Liver (tissue), 9 donors: ENCODE data around the gene SMAD9. TPM values are rescaled to one million over a fixed set of nuclear protein-coding genes. Genes with fewer than 3 reads are reported as not detected.

Experiments used
- DNase-seq: peaks from one replicate; pipeline ENCODE4 v3.0.0-alpha.2; 2017; ENCODE audit warnings: low spot score
- H3K27ac ChIP-seq, 2 donors: one replicate each; pipeline ENCODE4 v1.7.0; 2013; ENCODE audit warnings: inconsistent platforms in 2 of 2, low read length in 2 of 2, control low read depth in 1 of 2, low read depth in 1 of 2, mild to moderate bottlenecking in 1 of 2
- H3K27me3 ChIP-seq, 4 donors: one replicate each; pipeline versions ENCODE4 v1.6.1 to v1.7.0; 2013; ENCODE audit warnings: low read length in 3 of 4, inconsistent platforms in 1 of 4, mild to moderate bottlenecking in 1 of 4, moderate library complexity in 1 of 4; ENCODE audit not compliant: control insufficient read depth in 4 of 4, insufficient read depth in 4 of 4
- H3K36me3 ChIP-seq, 4 donors: one replicate each; pipeline versions ENCODE4 v1.6.1 to v1.7.0; 2013; ENCODE audit warnings: low read length in 3 of 4, mild to moderate bottlenecking in 3 of 4, low read depth in 1 of 4, moderate library complexity in 1 of 4; ENCODE audit not compliant: control insufficient read depth in 4 of 4, insufficient read depth in 3 of 4
- H3K4me1 ChIP-seq, 4 donors: one replicate each; pipeline versions ENCODE4 v1.6.1 to v1.7.0; 2013; ENCODE audit warnings: low read length in 3 of 4, mild to moderate bottlenecking in 3 of 4, moderate library complexity in 1 of 4; ENCODE audit not compliant: control insufficient read depth in 4 of 4, insufficient read depth in 4 of 4
- H3K4me3 ChIP-seq, 3 donors: one replicate each; pipeline versions ENCODE4 v1.6.1 to v1.7.0; 2013; ENCODE audit warnings: low read length in 3 of 3, control low read depth in 1 of 3, low read depth in 1 of 3, mild to moderate bottlenecking in 1 of 3
- H3K9ac ChIP-seq, 2 donors: one replicate each; pipeline ENCODE4 v1.7.0; 2013; ENCODE audit warnings: low read length in 2 of 2, mild to moderate bottlenecking in 2 of 2, moderate library complexity in 2 of 2, control low read depth in 1 of 2, low read depth in 1 of 2
- H3K9me3 ChIP-seq, 4 donors: one replicate each; pipeline versions ENCODE4 v1.6.1 to v1.7.0; 2013; ENCODE audit warnings: low read length in 3 of 4; ENCODE audit not compliant: control insufficient read depth in 4 of 4
- ATF3 ChIP-seq: IDR thresholded peaks from 2 replicates; pipeline ENCODE4 v1.6.1; 2016; ENCODE audit warnings: antibody characterized with exemption
- EGR1 ChIP-seq, 2 donors: IDR thresholded peaks; 2 replicates each; pipeline ENCODE4 v1.6.1; 2016 to 2018; ENCODE audit warnings: antibody characterized with exemption in 2 of 2, low read depth in 2 of 2
- FOXA1 ChIP-seq: IDR thresholded peaks from 2 replicates; pipeline ENCODE4 v1.6.1; 2016; ENCODE audit warnings: antibody characterized with exemption
- FOXA2 ChIP-seq: IDR thresholded peaks from 2 replicates; pipeline ENCODE4 v1.6.1; 2016; ENCODE audit warnings: antibody characterized with exemption
- GABPA ChIP-seq, 2 donors: IDR thresholded peaks in 1 of 2; conservative IDR thresholded peaks in 1 of 2; 2 replicates each; pipeline ENCODE4 v1.6.1; 2016; ENCODE audit warnings: antibody characterized with exemption in 2 of 2, mild to moderate bottlenecking in 1 of 2, moderate library complexity in 1 of 2
- HNF4A ChIP-seq, 2 donors: conservative IDR thresholded peaks; 2 replicates each; pipeline ENCODE4 v1.6.1; 2016; ENCODE audit warnings: antibody characterized with exemption in 2 of 2, mild to moderate bottlenecking in 2 of 2
- HNF4G ChIP-seq: IDR thresholded peaks from 2 replicates; pipeline ENCODE4 v1.6.1; 2016; ENCODE audit warnings: antibody characterized with exemption
- JUND ChIP-seq, 2 donors: IDR thresholded peaks; 2 replicates each; pipeline ENCODE4 v1.6.1; 2016; ENCODE audit warnings: antibody characterized with exemption in 2 of 2
- MAX ChIP-seq: IDR thresholded peaks from 2 replicates; pipeline ENCODE4 v1.6.1; 2016; ENCODE audit warnings: antibody characterized with exemption
- NR2F2 ChIP-seq: IDR thresholded peaks from 2 replicates; pipeline ENCODE4 v1.6.1; 2016; ENCODE audit warnings: antibody characterized with exemption
- RXRA ChIP-seq, 2 donors: IDR thresholded peaks; 2 replicates each; pipeline ENCODE4 v1.6.1; 2017 to 2018; ENCODE audit warnings: antibody characterized with exemption in 2 of 2, mild to moderate bottlenecking in 1 of 2
- SP1 ChIP-seq: IDR thresholded peaks from 2 replicates; pipeline ENCODE4 v1.6.1; 2018; ENCODE audit warnings: antibody characterized with exemption, mild to moderate bottlenecking
- TAF1 ChIP-seq: conservative IDR thresholded peaks from 2 replicates; pipeline ENCODE4 v1.6.1; 2016; ENCODE audit warnings: antibody characterized with exemption, mild to moderate bottlenecking
- YY1 ChIP-seq: IDR thresholded peaks from 2 replicates; pipeline ENCODE4 v1.6.1; 2016; ENCODE audit warnings: antibody characterized with exemption, mild to moderate bottlenecking
- ZBTB33 ChIP-seq: IDR thresholded peaks from 2 replicates; pipeline ENCODE4 v1.6.1; 2016; ENCODE audit warnings: antibody characterized with exemption
- WGBS: extraction: QIAGEN DNeasy Blood & Tissue Kit; methylation state at CpG from one replicate; pipeline ENCODE4 v1.1.7; 2013; 5-methylcytosine and 5-hydroxymethylcytosine counted together
- polyA plus RNA-seq, 2 donors: library from polyadenylated mRNA; stranded (reverse) in 1 of 2; unstranded in 1 of 2; fragments of 200-250 nt in 1 of 2; fragments of >200 nt in 1 of 2; fragmentation: Nextera tagmentation in 1 of 2; extraction: Ambion mirVana in 1 of 2; gene quantifications; one replicate each; pipeline versions ENCODE4 v1.2.1 to v1.2.3, GENCODE V29; 2013 to 2015
- total RNA-seq, 2 donors: library from RNA; depleted of rRNA; stranded (reverse); fragments of >200 nt; gene quantifications; one replicate each; pipeline ENCODE4 v1.2.3, GENCODE V29; 2014
- donor health status: healthy.
- donor health status: healthy.
- donor health status: healthy.
- donor health status: healthy.
- donor health status: healthy.

The SMAD9 gene
- total and polyA plus RNA-seq, 4 donors, result 0.51 to 1.3 (median 0.95) TPM

- H3K9ac ChIP-seq, result no peak overlapping the region
- TF ChIP-seq ATF3 (no peak), EGR1 (IDR thresholded peaks at IDR 0.05; ENCODE audit: low read depth in 2 of 2) (no peak), YY1 (no peak), FOXA1 (no peak), JUND (IDR thresholded peaks at IDR 0.05) (no peak), GABPA (IDR thresholded peaks at IDR 0.05 in 1 of 2, conservative IDR thresholded peaks at IDR 0.05 in 1 of 2) (no peak), NR2F2 (no peak), RXRA (IDR thresholded peaks at IDR 0.05) (no peak)
- no peak overlapping the region for H3K4me3 ChIP-seq
- H3K27ac ChIP-seq, result no peak overlapping the region
- H3K27me3 ChIP-seq, result no peaks in the 10 kb centered on the region
- no peaks in the 10 kb centered on the region for H3K4me1 ChIP-seq
- no peaks in the 10 kb centered on the region for H3K9me3 ChIP-seq
- H3K36me3 ChIP-seq, result no peaks in the 10 kb centered on the region
- DNase-seq, result no peak
These were observed 53.8 kb downstream of the SMAD9 start for GRCh38 chr13:36866232-36866631.

GRCh38 chr13:36865265-36865664 is 54.8 kb downstream of the SMAD9 start:
- no peaks in the 10 kb centered on the region for H3K36me3 ChIP-seq
- 82% methylated on average over 5 of the region's 5 CpGs for WGBS
- H3K27ac ChIP-seq, result no peak overlapping the region
- no peak overlapping the region for H3K4me3 ChIP-seq
- H3K27me3 ChIP-seq, result no peaks in the 10 kb centered on the region
- no peaks in the 10 kb centered on the region for H3K4me1 ChIP-seq
- DNase-seq, result no peak
- H3K9me3 ChIP-seq, result no peaks in the 10 kb centered on the region
- no peak overlapping the region for H3K9ac ChIP-seq
- TF ChIP-seq RXRA (IDR thresholded peaks at IDR 0.05), result no peak
- no peak for TF ChIP-seq JUND (IDR thresholded peaks at IDR 0.05)
- TF ChIP-seq MAX, result no peak
- TF ChIP-seq YY1, result no peak
- TF ChIP-seq HNF4A (conservative IDR thresholded peaks at IDR 0.05), result no peak
- no peak for TF ChIP-seq FOXA2
- no peak for TF ChIP-seq HNF4G
- TF ChIP-seq FOXA1, result no peak
- no peak for TF ChIP-seq ATF3

GRCh38 chr13:36862722-36863121 is 57.3 kb downstream of the SMAD9 start:
- TF ChIP-seq EGR1 (IDR thresholded peaks at IDR 0.05; ENCODE audit: low read depth in 2 of 2) (no peak), YY1 (no peak), HNF4A (conservative IDR thresholded peaks at IDR 0.05) (no peak), ZBTB33 (no peak), SP1 (no peak), GABPA (IDR thresholded peaks at IDR 0.05 in 1 of 2, conservative IDR thresholded peaks at IDR 0.05 in 1 of 2) (no peak), RXRA (IDR thresholded peaks at IDR 0.05) (no peak), TAF1 (no peak), FOXA1 (no peak), HNF4G (no peak), MAX (no peak)
- Histone ChIP-seq H3K27me3 (no peaks in the 10 kb centered on the region), H3K9me3 (no peaks in the 10 kb centered on the region), H3K36me3 (no peaks in the 10 kb centered on the region), H3K27ac (no peak overlapping the region), H3K9ac (no peak overlapping the region), H3K4me1 (no peaks in the 10 kb centered on the region), H3K4me3 (no peak overlapping the region)
- DNase-seq, result no peak
- 84% methylated on average over 7 of the region's 7 CpGs for WGBS
